AG04449 (cell line): ENCODE measurements around the gene PHF12.
"Not testable (repeated sequence)": the region's sequence is repeated elsewhere in the genome, so short reads cannot be mapped to it uniquely, and the experiment has no call there.

Experiments
- CTCF ChIA-PET: fragments of 350-600 bp; formaldehyde crosslinking; extraction: SDS; loops from one replicate; lab custom pipeline; 2021; ENCODE audit warnings: antibody characterized with exemption; lab: Yijun Ruan, JAX
- POLR2A ChIA-PET: fragments of 400-600, 350-600 bp; formaldehyde crosslinking; extraction: SDS; loops from one replicate; lab custom pipeline; 2020; ENCODE audit warnings: antibody characterized with exemption, inconsistent platforms; lab: Yijun Ruan, JAX
- DNase-seq: peaks from one replicate; pipeline ENCODE4 v3.0.0-alpha.2; 2010; ENCODE audit warnings: low read depth, low spot score
- H3K4me3 ChIP-seq: 2 replicates; pipeline ENCODE4 v1.5.1; 2011; ENCODE audit warnings: low read depth, mild to moderate bottlenecking, control low read depth, low read length
- CTCF ChIP-seq: IDR thresholded peaks from one replicate; pipeline ENCODE4 v1.5.1; 2011; ENCODE audit warnings: mild to moderate bottlenecking, moderate library complexity, low read length, control low read depth, inconsistent platforms; ENCODE audit not compliant: insufficient read depth; ENCODE audit errors: missing control alignments

PHF12 gene

GRCh38 chr17:28940675-28941074 lies 10.6 kb downstream of the PHF12 start:
- no peak for TF ChIP-seq CTCF
- ChIA-PET CTCF (interaction anchor here (0.8 to 2.8 kb wide), 5 partner anchors 11 to 213 kb away, joined by 3 to 11 read pairs (median 3); no protein-coding TSS in a partner anchor), POLR2A (interaction anchor here (0.7 kb wide), 1 partner anchor 9 kb away, joined by 3 read pairs; no protein-coding TSS in a partner anchor)

GRCh38 chr17:28940142-28940541 lies 11.2 kb downstream of the PHF12 start:
- no peak for TF ChIP-seq CTCF
- ChIA-PET POLR2A (no interaction called here), CTCF (interaction anchor here (1.2 to 2.8 kb wide), 7 partner anchors 10 to 219 kb away, joined by 3 to 11 read pairs (median 4); partner anchors contain the start of gene DHRS13)

More at GRCh38 chr17:28940675-28941074, 10.6 kb downstream of the PHF12 start:
- H3K4me3 ChIP-seq = no peak overlapping the region
- no peak for DNase-seq

GRCh38 chr17:28938552-28938951 lies 12.8 kb downstream of the PHF12 start:
- TF ChIP-seq CTCF = no peak
- ChIA-PET POLR2A (no interaction called here), CTCF (interaction anchor here (1.0 to 2.8 kb wide), 7 partner anchors 9 to 281 kb away, joined by 3 to 11 read pairs (median 4); partner anchors contain the start of gene DHRS13)
- DNase-seq = no peak
- H3K4me3 ChIP-seq = no peak overlapping the region

More at GRCh38 chr17:28940142-28940541, 11.2 kb downstream of the PHF12 start:
- DNase-seq = no peak
- H3K4me3 ChIP-seq = no peak overlapping the region

- DNase-seq = no peak
- no peak for TF ChIP-seq CTCF
- ChIA-PET POLR2A (no interaction called here), CTCF (interaction anchor here (0.9 to 1.7 kb wide), 6 partner anchors 10 to 173 kb away, joined by 3 to 9 read pairs (median 4); no protein-coding TSS in a partner anchor)
- no peak overlapping the region for H3K4me3 ChIP-seq
These were observed 14.1 kb downstream of the PHF12 start for GRCh38 chr17:28937044-28937729.

- DNase-seq = no peak
- H3K4me3 ChIP-seq = no peak overlapping the region
- CTCF ChIA-PET = interaction anchor here (0.8 to 2.3 kb wide), 8 partner anchors 9 to 208 kb away, joined by 3 to 9 read pairs (median 4); partner anchors contain the start of gene NEK8
- POLR2A ChIA-PET = no interaction called here
- no peak for TF ChIP-seq CTCF
These were observed 15.4 kb downstream of the PHF12 start for GRCh38 chr17:28935744-28936460.

GRCh38 chr17:28934508-28934907 lies 16.8 kb downstream of the PHF12 start:
- POLR2A ChIA-PET = interaction anchor here (0.6 to 0.7 kb wide), 2 partner anchors 88 to 171 kb away, joined by 3 read pairs; no protein-coding TSS in a partner anchor
- CTCF ChIA-PET = interaction anchor here (0.8 to 2.3 kb wide), 9 partner anchors 11 to 207 kb away, joined by 3 to 9 read pairs (median 3); partner anchors contain the start of genes DHRS13 and NEK8
- not testable (repeated sequence) for H3K4me3 ChIP-seq, DNase-seq
